Left ventricle myocardium inferior (tissue), 1 donor: ENCODE measurements around the gene THSD7B. TPM values are rescaled to one million over a fixed set of nuclear protein-coding genes. Genes with fewer than 3 reads are reported as not detected.

Experiments used
- DNase-seq: peaks from one replicate; pipeline ENCODE4 v3.0.0-alpha.2; 2020
- H3K27ac ChIP-seq: fragments of 200-600 bp; replicated peaks from 2 replicates; pipeline ENCODE4 v1.8.0; 2021
- H3K27me3 ChIP-seq: fragments of 200-600 bp; 2 replicates; pipeline ENCODE4 v1.8.0; 2021; ENCODE audit warnings: low read depth
- H3K36me3 ChIP-seq: fragments of 200-600 bp; 2 replicates; pipeline ENCODE4 v1.8.0; 2021
- H3K4me1 ChIP-seq: fragments of 200-600 bp; 2 replicates; pipeline ENCODE4 v1.8.0; 2021
- H3K4me3 ChIP-seq: fragments of 200-600 bp; 2 replicates; pipeline ENCODE4 v1.8.0; 2021; ENCODE audit warnings: mild to moderate bottlenecking, moderate library complexity
- H3K9me3 ChIP-seq: fragments of 200-600 bp; replicated peaks from 2 replicates; pipeline ENCODE4 v1.8.0; 2021
- CTCF ChIP-seq: fragments of 200-600 bp; IDR thresholded peaks from 2 replicates; pipeline ENCODE4 v1.8.0; 2021; ENCODE audit warnings: antibody characterized with exemption, mild to moderate bottlenecking, borderline replicate concordance
- intact Hi-C: fragments of 100-400 bp; cut with micrococcal nuclease; formaldehyde crosslinking; loops from one replicate; pipeline ENCODE4 v1.11.0; 2022
- total RNA-seq: library from RNA; stranded (reverse); fragmentation: NEBNext Ultra II Directional; extraction: Animal tissue kit (Norgen Biotek cat#: 25700); gene quantifications from one replicate; pipeline ENCODE4 v1.2.1, GENCODE V29; 2021
- donor health status: DM: no; HTN: yes; CAD: no; lungs with severe emphysema.

Gene THSD7B
- total RNA-seq, 1 donor from 2014 or later: 0.22 TPM

DNA sequence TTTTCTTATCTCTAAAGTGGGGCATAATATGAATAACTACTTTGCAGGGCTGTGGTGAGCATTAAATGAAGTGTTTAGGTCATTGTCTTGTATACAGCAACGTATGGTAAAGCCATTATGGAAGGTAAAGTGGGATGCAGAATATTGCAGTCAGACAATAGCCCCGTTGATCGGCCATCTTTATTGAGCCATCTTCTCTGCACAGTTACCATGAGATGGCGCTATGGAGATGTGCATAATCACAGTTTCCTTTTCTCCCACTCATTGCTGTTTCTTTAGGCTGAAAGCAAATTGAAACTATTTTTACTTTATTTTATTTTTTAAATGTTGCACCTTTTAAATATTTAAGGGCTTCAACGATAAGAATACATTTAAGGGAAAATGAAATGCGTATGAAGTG, 108.9 kb downstream of the THSD7B start:
- intact Hi-C loops: no loop called here

DNA sequence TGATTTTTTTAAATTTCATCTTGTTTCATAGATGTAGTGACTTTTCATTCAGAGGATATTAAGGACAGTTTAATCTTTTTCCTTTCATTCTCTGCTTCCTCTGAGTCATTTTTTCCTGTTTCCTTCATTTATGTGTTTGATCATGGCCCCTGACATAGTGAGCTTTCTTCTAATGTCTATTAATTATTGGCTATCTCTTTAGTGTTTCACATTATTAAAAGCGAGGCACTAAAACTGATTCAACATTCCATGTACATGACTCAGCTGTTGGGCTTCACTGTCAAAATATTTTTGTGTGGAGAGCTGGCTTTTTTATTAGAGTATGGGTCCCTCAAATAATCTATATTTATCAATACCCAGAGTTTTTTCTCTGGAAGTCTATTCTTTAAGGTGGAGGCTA, 125.8 kb downstream of the THSD7B start:
- TF ChIP-seq CTCF: no peak
- intact Hi-C loops: no loop called here
- no peak overlapping the region for H3K4me3 ChIP-seq
- no peaks in the 10 kb centered on the region for H3K27me3 ChIP-seq
- H3K27ac ChIP-seq: no peak overlapping the region
- no peaks in the 10 kb centered on the region for H3K4me1 ChIP-seq
- no peaks in the 10 kb centered on the region for H3K9me3 ChIP-seq
- DNase-seq: no peak
- no peaks in the 10 kb centered on the region for H3K36me3 ChIP-seq

More for the DNA sequence above, 108.9 kb downstream of the THSD7B start:
- Histone ChIP-seq H3K27ac (no peak overlapping the region), H3K36me3 (no peaks in the 10 kb centered on the region), H3K27me3 (no peaks in the 10 kb centered on the region), H3K9me3 (no peaks in the 10 kb centered on the region), H3K4me1 (no peaks in the 10 kb centered on the region), H3K4me3 (no peak overlapping the region)
- no peak for DNase-seq
- TF ChIP-seq CTCF: peak; percentile 51

GRCh38 chr2:136894007-136894634, 128.8 kb downstream of the THSD7B start:
- H3K27me3 ChIP-seq: no peaks in the 10 kb centered on the region
- no peak overlapping the region for H3K4me3 ChIP-seq
- no peaks in the 10 kb centered on the region for H3K36me3 ChIP-seq
- H3K9me3 ChIP-seq: no peaks in the 10 kb centered on the region
- no peak for TF ChIP-seq CTCF
- no peaks in the 10 kb centered on the region for H3K4me1 ChIP-seq
- intact Hi-C loops: no loop called here
- DNase-seq: no peak
- H3K27ac ChIP-seq: no peak overlapping the region

DNA sequence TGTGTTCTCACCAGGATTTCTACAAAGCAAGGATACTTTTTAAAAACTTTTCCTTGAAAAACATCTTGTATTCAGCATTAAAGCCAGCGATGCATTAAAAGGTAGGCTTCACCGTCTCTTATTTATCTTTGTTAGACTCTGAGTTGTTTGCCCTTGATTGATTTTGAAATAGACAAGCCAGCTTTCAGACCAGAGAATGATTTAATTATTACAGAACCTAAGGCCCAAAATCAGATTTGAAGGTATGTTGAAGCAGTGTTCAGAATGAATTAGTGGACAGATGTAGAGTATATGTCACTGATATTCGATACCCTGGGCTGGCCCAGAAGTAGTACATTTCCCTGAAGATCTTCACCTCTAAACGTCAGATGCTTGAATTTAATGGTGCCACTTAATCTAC, 136.4 kb downstream of the THSD7B start:
- intact Hi-C loops: no loop called here

DNA sequence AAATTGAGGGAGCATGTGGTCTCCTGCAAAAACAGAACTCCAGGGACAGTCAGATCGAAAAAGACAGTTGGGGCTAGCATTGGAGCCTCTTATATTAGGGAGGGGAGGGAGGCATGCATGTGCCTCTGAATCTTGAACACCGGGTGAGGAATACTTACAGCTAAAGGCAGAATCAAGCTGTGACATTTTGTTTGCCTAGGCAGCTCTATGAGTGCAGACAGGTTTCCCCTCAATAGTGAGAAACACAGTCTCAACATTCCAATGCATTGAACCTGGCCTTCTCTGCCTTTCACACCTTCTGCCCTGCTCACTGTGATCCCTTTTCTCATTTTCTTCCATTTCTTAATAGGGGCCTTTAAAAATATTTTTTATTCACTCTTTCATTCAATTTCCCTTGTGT, 140.4 kb downstream of the THSD7B start:
- H3K9me3 ChIP-seq: no peaks in the 10 kb centered on the region
- TF ChIP-seq CTCF: no peak
- H3K4me1 ChIP-seq: no peaks in the 10 kb centered on the region
- H3K27me3 ChIP-seq: no peaks in the 10 kb centered on the region
- H3K36me3 ChIP-seq: no peaks in the 10 kb centered on the region
- H3K4me3 ChIP-seq: no peak overlapping the region
- intact Hi-C loops: no loop called here
- no peak for DNase-seq
- no peak overlapping the region for H3K27ac ChIP-seq

More for the DNA sequence above, 136.4 kb downstream of the THSD7B start:
- Histone ChIP-seq H3K27ac (peak overlapping the region; percentile 24), H3K36me3 (no peaks in the 10 kb centered on the region), H3K27me3 (no peaks in the 10 kb centered on the region), H3K4me3 (no peak overlapping the region), H3K4me1 (no peaks in the 10 kb centered on the region), H3K9me3 (no peaks in the 10 kb centered on the region)
- DNase-seq: no peak
- TF ChIP-seq CTCF: no peak

DNA sequence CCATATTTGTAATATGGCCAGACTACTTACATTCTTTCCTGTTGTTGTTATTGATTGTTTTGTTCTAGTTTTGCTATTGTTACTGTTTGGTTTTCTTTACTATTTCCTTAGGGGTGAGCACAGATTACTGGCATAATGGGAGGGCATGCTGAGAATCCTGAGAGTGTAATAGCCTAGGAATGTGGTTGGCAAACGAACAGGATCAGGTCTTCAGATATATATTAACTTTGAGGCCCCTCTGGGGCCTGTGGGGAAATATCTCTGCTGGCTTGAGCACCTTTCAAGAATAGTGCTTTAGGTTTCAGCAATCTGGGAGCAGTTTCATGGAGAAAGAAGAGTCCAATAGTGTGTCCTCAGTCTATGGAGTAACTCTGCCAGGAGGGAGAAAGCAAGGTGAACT, 144.4 kb downstream of the THSD7B start:
- Histone ChIP-seq H3K4me3 (no peak overlapping the region), H3K4me1 (no peaks in the 10 kb centered on the region), H3K27ac (no peak overlapping the region), H3K36me3 (no peaks in the 10 kb centered on the region), H3K27me3 (no peaks in the 10 kb centered on the region), H3K9me3 (no peaks in the 10 kb centered on the region)
- intact Hi-C loops: no loop called here
- no peak for TF ChIP-seq CTCF
- DNase-seq: no peak
